NCI-H526 treated with DMSO at 0.1 percent for 48 hours (cell line): ENCODE measurements around the gene MRPL49.
A peak's percentile ranks its signal among the peaks of the same experiment; 100 is the strongest.
"Not testable (repeated sequence)": the region's sequence is repeated elsewhere in the genome, so short reads cannot be mapped to it uniquely, and the experiment has no call there.

Experiments used
- DNase-seq: peaks from one replicate; lab custom pipeline; 2025; lab: John Stamatoyannopoulos, UW

The MRPL49 gene

DNA sequence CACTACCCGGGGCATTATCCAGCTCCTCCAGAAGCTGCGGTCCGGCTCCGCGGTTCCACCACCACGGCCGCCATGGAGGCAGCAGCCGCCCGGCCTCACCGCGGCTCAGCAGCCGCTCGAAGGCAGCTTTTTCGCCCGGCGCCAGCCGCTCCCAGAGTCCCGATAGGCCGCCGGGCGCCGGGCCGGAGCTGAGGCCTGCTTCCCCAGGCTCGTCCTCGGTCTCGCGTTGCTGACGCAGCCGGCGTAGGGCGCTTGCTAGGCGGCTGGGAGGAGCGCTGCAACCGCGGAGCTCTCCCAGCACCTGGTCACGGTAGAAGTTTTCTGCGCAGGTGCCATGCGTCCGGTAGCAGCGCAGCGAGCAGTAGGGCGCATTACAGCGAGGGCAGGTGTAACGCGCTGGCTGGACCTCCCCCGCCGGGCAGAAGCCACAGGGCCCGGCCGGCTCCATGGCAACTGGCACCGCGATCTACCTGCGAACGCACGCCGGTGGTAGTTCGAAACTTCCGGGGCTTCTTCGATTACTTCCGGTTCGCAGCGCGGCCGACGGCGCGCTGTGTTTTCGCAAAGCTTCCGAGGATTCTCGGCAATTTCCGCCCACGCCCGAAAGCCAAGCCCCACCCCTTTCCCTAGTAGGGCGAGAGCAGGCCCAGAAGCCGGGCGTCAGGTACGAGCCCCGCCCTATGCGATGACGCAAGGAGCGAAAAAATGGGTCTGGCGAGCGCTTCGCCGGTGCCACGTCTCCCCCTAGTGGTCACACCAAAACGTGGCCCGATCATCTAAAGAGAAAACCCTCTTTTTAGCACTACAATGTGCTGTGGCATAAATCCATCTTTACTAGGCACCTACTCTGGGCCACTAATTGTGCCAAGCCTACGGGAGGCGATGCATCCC is 4.7 kb upstream of the MRPL49 start, which contains the start of gene ZNHIT2:
Gene ZNHIT2 (minus strand): TSS at position 496 of the 891 bp plus-strand sequence. CDS start 48 bp downstream, at position 448.
- peak; percentile 98 for DNase-seq

DNA sequence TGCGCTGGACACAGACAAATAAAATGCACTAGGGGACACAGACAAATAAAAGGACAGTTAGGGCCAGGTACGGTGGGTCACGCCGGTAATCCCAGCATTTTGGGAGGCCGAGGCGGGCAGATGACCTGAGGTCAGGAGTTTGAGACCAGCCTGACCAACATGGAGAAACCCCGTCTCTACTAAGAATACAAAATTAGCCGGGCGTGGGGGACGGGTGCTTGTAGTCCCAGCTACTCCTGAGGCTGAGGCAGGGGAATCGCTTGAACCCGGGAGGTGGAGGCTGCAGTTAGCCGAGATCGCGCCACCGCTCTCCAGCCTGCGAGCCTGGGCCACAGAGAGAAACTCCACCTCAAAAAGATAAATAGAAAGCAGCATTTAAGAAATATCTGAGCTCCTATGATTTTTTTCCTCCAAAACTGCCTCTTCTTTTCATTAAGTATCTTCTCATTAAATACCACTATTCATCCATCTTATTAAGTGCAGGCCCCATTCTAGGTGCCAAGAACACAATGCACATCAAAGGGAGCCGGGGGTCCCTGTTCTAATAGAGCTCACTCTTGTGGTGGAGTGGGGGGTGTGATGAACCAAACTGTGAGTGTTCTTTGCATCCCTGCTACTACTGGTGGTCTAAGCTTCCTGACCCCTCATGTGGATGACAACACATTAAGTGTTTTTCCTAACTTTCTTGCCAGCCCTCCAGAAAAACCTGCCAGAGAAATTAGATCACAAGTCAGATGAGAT is 3.9 kb upstream of the MRPL49 start:
- DNase-seq, result no peak

DNA sequence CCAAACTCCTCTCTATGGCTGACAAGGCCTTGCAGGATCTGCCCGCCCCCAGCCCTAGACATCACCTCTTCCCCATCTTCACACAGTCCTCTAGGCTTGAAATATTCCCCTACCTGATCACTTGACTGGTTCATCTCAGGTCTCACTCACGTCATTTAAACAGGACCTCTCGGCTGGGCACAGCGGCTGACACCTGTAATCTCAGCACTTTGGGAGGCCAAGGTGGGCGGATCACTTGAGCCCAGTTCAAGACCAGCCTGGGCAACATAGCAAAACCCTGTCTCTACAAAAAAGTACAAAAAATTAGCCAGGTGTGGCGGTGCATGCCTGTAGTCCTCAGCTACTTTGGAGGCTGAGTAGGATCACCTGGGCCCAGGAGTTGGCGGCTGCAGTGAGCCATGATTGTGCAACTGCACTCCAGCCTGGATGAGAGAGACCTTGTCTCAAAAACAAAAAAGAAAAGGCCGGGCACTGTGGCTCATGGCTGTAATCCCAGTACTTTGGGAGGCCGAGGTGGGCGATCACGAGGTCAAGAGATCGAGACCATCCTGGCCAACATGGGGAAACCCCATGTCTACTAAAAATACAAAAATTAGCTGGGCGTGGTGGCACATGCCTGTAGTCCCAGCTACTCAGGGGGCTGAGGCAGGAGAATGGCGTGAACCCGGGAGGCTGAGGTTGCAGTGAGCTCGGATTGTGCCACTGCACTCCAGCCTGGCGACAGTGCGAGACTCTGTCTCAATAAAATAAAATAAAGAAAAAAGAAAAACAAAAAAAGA is 3.0 kb upstream of the MRPL49 start:
- not testable (repeated sequence) for DNase-seq

GRCh38 chr11:65119670-65119995 is 2.5 kb upstream of the MRPL49 start:
- no peak for DNase-seq

- DNase-seq, result no peak
These were observed 1.3 kb upstream of the MRPL49 start for GRCh38 chr11:65120831-65121230.

DNA sequence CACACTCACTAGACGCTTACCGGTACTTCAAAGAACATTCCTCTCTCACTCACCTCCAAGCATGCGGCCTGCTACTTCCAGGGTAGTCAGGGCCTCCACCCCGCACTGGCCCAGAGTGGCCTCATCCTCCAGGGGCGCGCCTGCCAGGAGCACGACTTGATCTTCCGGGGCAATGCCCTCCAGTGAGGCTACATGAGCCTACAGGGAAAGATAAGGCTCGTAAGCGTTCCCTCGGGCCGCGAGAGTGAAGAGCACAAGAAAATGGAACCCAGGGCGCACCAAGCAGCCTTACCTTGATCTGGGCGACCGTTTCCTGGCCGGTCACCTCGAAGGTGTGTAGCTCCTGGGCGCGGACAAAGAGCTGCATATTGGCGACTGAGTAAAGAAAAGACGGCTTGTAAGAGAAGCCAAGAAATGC is 665 bp upstream of the MRPL49 start:
- DNase-seq, result no peak

GRCh38 chr11:65124480-65125196 is 2.5 kb downstream of the MRPL49 start:
- DNase-seq, result no peak

- no peak for DNase-seq
These were observed 3.3 kb downstream of the MRPL49 start for GRCh38 chr11:65125197-65126056.

DNA sequence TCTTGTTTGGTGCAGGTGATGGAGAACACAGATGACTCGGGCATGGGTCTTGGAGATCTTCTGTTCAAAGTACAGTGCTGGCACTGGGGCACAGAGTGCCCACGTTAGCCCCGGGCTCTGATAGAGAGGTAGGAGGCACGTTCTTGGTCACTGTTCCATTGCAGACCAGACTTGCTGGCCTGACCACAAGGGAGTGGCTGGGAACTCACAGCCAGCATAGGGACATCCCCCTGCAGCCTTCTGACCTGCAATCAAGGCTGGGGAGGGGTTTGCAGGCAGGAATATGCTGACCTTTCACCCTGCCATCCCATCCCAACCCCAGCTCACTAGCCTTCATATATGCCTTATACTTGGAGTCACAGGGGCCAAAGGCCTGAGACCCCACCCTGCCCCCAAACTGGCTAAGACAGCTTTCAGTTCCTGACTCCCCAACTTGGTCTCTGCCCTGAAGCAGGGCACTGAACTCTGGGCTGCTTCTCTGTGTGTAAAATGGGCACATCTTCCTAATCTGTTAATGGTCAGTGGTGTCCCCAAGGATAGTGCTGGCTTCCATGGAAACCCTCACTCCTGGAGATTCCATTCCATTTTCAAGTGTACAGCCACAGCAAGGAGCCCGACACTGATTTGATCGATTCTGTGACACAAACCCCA is 4.6 kb downstream of the MRPL49 start:
- DNase-seq, result no peak

GRCh38 chr11:65127473-65128181 is 5.5 kb downstream of the MRPL49 start:
- no peak for DNase-seq

GRCh38 chr11:65128182-65129145 is 6.3 kb downstream of the MRPL49 start:
- no peak for DNase-seq

DNA sequence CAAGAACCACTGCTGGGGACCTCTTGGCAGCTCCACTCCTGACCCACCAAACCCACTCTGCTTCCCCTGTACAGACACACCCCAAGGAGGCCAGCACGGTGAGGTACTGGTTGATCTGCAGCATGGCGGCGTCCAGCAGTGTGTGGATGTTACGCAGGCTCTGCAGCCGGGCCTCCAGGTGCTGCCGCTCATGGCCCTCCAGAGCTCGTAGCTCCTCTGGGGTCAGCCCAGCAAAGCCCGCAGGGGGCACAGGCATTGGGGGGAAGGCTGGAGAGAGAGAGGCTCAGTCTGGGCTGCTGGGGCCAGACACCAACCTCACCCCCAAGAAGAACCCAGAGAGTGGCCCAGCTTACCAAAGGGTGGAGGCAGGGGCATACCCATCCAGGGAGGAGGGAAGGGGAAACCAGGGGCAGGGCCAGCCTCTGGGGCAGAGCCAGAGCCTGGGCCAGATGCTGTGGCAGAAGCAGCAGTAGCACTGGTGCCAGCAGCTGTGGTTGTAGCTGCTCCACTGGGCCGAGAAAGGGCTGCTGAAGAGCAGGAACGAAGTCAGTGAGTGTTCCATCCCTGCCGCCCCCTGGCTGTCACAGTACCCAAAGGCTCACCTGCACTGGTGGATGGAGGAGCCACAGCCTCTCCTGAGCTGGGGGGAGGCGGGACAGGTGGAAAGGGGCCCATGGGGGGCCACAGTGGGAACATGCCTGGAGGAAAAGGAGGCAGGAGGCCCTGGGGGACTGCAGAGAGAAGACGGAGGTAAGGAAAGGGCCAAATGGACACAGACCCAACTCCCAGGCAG is 7.7 kb downstream of the MRPL49 start:
- DNase-seq, result no peak

DNA sequence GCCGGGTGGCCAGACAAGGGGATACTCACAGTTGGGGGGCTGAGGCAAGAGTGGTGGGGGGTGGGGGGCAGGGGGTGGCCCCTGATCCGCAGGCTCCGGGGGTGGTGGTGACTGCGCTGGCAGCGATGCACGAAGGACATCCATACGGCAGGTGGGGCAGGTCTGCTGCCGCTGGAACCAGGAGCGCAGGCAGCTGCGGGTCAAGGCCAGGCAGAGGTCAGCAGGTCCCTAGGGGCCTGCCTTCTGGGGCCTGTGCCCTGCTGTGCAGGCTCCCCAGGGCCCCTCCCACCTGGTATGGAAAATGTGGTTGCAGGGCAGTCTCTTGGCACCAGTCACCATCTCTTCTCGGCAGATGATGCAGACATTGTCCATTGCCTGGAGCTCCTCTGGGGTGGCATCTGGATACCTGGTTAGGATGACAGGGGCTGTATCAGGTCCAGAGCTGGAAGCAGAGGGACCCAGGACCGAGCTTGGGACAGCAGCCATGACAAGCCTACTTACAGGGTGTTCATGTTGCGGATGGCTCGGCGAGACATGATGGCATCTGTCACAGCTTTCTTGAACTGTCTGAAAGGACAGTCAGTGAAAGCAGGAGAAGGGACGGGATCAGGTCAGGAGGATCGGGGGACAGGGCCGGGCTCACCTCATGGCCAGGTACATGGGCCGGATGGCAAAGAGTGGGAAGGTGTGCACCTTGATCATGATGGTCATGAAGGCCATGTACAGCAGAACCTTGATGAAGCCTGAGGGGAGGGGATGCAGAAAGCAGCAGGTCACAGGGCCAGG is 8.7 kb downstream of the MRPL49 start:
- no peak for DNase-seq

- DNase-seq, result no peak
These were observed 9.3 kb downstream of the MRPL49 start for GRCh38 chr11:65131417-65131776.

DNA sequence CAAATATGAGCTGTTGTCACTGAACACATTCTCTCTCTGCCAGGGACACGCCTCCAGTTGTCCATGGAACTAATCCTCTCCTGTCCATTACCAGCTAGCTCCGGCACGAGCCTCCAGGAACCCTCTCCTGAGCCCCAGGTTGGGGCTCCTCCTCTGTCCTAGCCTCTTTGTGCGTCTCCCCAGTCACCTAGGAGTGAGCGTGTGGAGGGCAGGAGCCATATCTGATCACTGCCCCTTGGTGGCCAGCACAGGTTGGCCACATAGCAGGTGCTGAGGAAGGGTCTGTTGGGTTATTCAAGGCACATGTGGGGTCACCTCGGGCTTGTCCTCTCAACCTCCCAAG is 9.7 kb downstream of the MRPL49 start:
- no peak for DNase-seq

DNA sequence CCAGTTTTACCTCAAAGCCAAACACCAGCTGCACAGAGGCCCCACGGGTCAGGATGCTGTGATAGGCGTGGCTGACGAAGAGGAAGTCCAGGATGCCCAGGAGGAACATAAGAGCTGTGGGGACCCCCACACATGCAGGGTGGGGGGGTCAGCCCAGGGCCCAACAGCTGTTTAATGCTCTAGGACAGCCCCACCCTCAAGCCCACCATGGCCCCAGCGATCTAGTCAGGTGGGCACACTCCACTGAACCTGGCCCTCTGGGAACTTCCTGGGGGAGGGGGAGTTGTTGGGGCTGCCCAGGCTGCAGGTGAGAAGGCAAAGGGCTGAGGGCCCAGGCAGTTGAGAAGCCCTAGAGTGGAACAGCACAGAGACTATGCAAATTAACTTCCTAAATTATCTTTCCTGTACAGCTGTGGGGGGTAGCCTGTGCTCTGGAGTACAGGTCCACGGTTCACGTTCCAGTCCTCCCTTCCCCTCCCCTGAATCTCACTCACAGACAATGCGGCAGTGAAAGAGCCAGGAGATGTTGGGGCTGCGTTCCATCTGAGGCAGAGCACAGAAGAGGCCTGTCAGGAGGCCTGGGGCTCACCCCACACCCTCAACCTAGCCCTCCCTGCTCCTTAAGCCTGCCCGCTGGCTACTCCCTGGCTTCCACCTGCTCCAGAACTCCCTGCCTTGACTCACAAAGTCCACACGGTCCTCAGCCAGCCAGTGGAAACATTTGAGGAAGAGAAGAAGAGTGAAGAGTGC is 10.3 kb downstream of the MRPL49 start:
- no peak for DNase-seq
